ENCODE measurements around the gene ARFGAP1.

Gene ARFGAP1

GRCh38 chr20:63272105-63273058 is at the start of gene ARFGAP1:
ARFGAP1 (plus strand) TSS chr20:63272813; CDS start chr20:63275581, 2,768 bp downstream.
- peak; percentile 84 for DNase-seq

GRCh38 chr20:63223121-63223825 is 49.3 kb upstream of the ARFGAP1 start:
- peak; percentile 57 for DNase-seq

- DNase-seq: no peak
Measured at GRCh38 chr20:63223826-63224207, 48.8 kb upstream of the ARFGAP1 start.

GRCh38 chr20:63224412-63225081 is 48.1 kb upstream of the ARFGAP1 start:
- no peak for DNase-seq

GRCh38 chr20:63225082-63225454 is 47.5 kb upstream of the ARFGAP1 start:
- no peak for DNase-seq

GRCh38 chr20:63226042-63226943 is 46.3 kb upstream of the ARFGAP1 start:
- no peak for DNase-seq

GRCh38 chr20:63227260-63227659 is 45.4 kb upstream of the ARFGAP1 start:
- no peak for DNase-seq

- DNase-seq: no peak
Measured at GRCh38 chr20:63228806-63229205, 43.8 kb upstream of the ARFGAP1 start.

GRCh38 chr20:63230800-63231268 is 41.8 kb upstream of the ARFGAP1 start:
- peak; percentile 36 for DNase-seq

GRCh38 chr20:63232235-63233060 is 40.2 kb upstream of the ARFGAP1 start:
- DNase-seq: no peak

- no peak for DNase-seq
Measured at GRCh38 chr20:63233061-63233344, 39.6 kb upstream of the ARFGAP1 start.

- DNase-seq: no peak
Measured at GRCh38 chr20:63233924-63234323, 38.7 kb upstream of the ARFGAP1 start.

- DNase-seq: no peak
Measured at GRCh38 chr20:63234693-63235398, 37.8 kb upstream of the ARFGAP1 start.

- DNase-seq: no peak
Measured at GRCh38 chr20:63235399-63235983, 37.1 kb upstream of the ARFGAP1 start, which contains the start of gene BIRC7. BIRC7 (plus strand) TSS chr20:63235905; CDS start chr20:63236097, 192 bp downstream.

- no peak for DNase-seq
Measured at GRCh38 chr20:63236116-63236837, 36.3 kb upstream of the ARFGAP1 start.

- no peak for DNase-seq
Measured at GRCh38 chr20:63238031-63238430, 34.6 kb upstream of the ARFGAP1 start.

GRCh38 chr20:63238514-63239125 is 34.0 kb upstream of the ARFGAP1 start:
- peak; percentile 23 for DNase-seq

- DNase-seq: no peak
Measured at GRCh38 chr20:63239431-63239830, 33.2 kb upstream of the ARFGAP1 start.

GRCh38 chr20:63240004-63240403 is 32.6 kb upstream of the ARFGAP1 start:
- DNase-seq: no peak
